Activated naive CD4-positive, alpha-beta T cell treated with anti-CD3 and anti-CD28 coated beads, Interleukin-2, amount 10 ng/mL, durations not matched to agents 7 days and 5 days (primary cell): ENCODE data around the gene SCML1.

ENCODE experiments used
- CTCF ChIA-PET: fragments of 350-600 bp; sonication (Branson Sonifier 250); formaldehyde crosslinking; loops from one replicate; lab custom pipeline; 2021; ENCODE audit warnings: antibody characterized with exemption; lab: Charles Lee
- DNase-seq: peaks from one replicate; pipeline ENCODE4 v3.0.0-alpha.2; 2020
- H3K27ac Mint-ChIP-seq: one replicate; pipeline ENCODE4 v1.8.0; 2021; ENCODE audit warnings: mild to moderate bottlenecking, moderate library complexity, mixed read lengths
- H3K27me3 Mint-ChIP-seq: one replicate; pipeline ENCODE4 v1.8.0; 2021; ENCODE audit warnings: mild to moderate bottlenecking, mixed read lengths
- H3K36me3 Mint-ChIP-seq: one replicate; pipeline ENCODE4 v1.8.0; 2021; ENCODE audit warnings: mixed read lengths
- H3K4me1 Mint-ChIP-seq: one replicate; pipeline ENCODE4 v1.8.0; 2021; ENCODE audit warnings: mixed read lengths
- H3K4me3 Mint-ChIP-seq: one replicate; pipeline ENCODE4 v1.8.0; 2021; ENCODE audit warnings: mild to moderate bottlenecking, moderate library complexity, mixed read lengths
- H3K9me3 Mint-ChIP-seq: one replicate; pipeline ENCODE4 v1.8.0; 2021; ENCODE audit warnings: mixed read lengths

Gene SCML1

GRCh38 chrX:17788956-17789562 is 51.8 kb downstream of the SCML1 start:
- Mint-ChIP-seq H3K36me3 (no peaks in the 10 kb centered on the region), H3K9me3 (no peaks in the 10 kb centered on the region), H3K4me1 (peaks cover 15% of the 10 kb centered on the region), H3K27me3 (peaks cover 9% of the 10 kb centered on the region), H3K27ac (no peak overlapping the region), H3K4me3 (no peak overlapping the region)
- no peak for DNase-seq
- CTCF ChIA-PET, result interaction anchor here (0.6 to 1.4 kb wide), 2 partner anchors 9 to 582 kb away, joined by 3 read pairs; no protein-coding TSS in a partner anchor

DNA sequence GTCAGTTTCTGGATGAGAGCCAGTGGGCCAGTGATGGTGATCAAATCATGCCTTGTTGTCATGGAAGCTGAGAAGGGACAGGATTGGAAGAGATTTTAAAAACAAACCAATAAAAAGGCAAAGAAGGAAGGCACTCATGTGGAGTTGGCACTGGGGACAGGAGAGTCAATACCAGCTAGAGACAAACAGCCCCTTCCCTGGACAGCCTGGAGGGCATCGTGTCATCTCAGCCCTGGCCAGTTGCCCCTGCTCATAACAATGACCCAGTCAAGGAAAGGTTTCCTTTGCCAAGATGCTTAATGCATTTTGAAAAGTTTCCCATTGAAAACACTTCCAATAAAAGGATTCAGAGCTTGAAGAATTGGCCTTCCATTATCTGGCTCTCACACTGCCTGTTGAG is 55.5 kb downstream of the SCML1 start:
- Mint-ChIP-seq H3K36me3 (no peaks in the 10 kb centered on the region), H3K27me3 (peaks cover 9% of the 10 kb centered on the region)

GRCh38 chrX:17798921-17799320 is 61.6 kb downstream of the SCML1 start:
- Mint-ChIP-seq H3K9me3 (no peaks in the 10 kb centered on the region), H3K4me1 (no peaks in the 10 kb centered on the region), H3K27ac (no peak overlapping the region), H3K27me3 (peaks cover 6% of the 10 kb centered on the region), H3K4me3 (no peak overlapping the region), H3K36me3 (no peaks in the 10 kb centered on the region)
- CTCF ChIA-PET, result interaction anchor here (1.1 kb wide), 1 partner anchor 11 kb away, joined by 3 read pairs; no protein-coding TSS in a partner anchor
- DNase-seq, result no peak

More for the DNA sequence above, 55.5 kb downstream of the SCML1 start:
- Mint-ChIP-seq H3K9me3 (no peaks in the 10 kb centered on the region), H3K4me3 (no peak overlapping the region), H3K27ac (no peak overlapping the region), H3K4me1 (peaks cover 7% of the 10 kb centered on the region)
- DNase-seq, result no peak
- CTCF ChIA-PET, result no interaction called here

- Mint-ChIP-seq H3K27me3 (peaks cover 6% of the 10 kb centered on the region), H3K4me1 (no peaks in the 10 kb centered on the region), H3K4me3 (no peak overlapping the region), H3K27ac (no peak overlapping the region), H3K36me3 (no peaks in the 10 kb centered on the region), H3K9me3 (no peaks in the 10 kb centered on the region)
- DNase-seq, result no peak
- CTCF ChIA-PET, result no interaction called here
Measured at GRCh38 chrX:17801431-17801830, 64.1 kb downstream of the SCML1 start.

- Mint-ChIP-seq H3K27ac (no peak overlapping the region), H3K36me3 (no peaks in the 10 kb centered on the region), H3K4me1 (no peaks in the 10 kb centered on the region), H3K27me3 (peaks cover 6% of the 10 kb centered on the region), H3K9me3 (no peaks in the 10 kb centered on the region), H3K4me3 (no peak overlapping the region)
- CTCF ChIA-PET, result interaction anchor here (1.6 kb wide), 1 partner anchor 14 kb away, joined by 3 read pairs; no protein-coding TSS in a partner anchor
- no peak for DNase-seq
Measured at GRCh38 chrX:17802756-17803155, 65.5 kb downstream of the SCML1 start.

DNA sequence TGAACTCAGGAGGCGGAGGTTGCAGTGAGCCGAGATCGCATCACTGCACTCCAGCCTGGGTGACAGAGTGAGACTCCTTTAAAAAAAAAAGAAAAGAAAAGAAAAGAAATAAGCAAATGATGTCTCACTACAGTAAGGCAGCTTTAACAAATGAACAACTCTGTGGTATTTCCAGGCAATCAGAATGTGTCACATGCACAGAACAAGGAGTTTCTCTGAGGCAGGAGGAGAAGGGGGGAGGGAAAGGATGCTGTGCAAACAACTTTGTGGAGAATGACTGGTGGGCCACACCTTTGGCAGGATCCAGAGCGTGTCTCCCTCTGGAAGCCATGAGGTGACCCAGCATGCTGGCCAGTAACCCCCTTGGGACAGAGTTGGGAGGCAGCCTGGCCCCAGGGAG is 66.2 kb downstream of the SCML1 start:
- H3K4me1 Mint-ChIP-seq, result no peaks in the 10 kb centered on the region
- no peaks in the 10 kb centered on the region for H3K9me3 Mint-ChIP-seq
- H3K27me3 Mint-ChIP-seq, result peaks cover 6% of the 10 kb centered on the region
- H3K27ac Mint-ChIP-seq, result no peak overlapping the region
- H3K36me3 Mint-ChIP-seq, result no peaks in the 10 kb centered on the region
- no peak for DNase-seq
- CTCF ChIA-PET, result interaction anchor here (1.6 kb wide), 1 partner anchor 13 kb away, joined by 3 read pairs; no protein-coding TSS in a partner anchor
- no peak overlapping the region for H3K4me3 Mint-ChIP-seq
